K562 (cell line): ENCODE measurements around the gene PTPRR. TPM values are rescaled to one million over a fixed set of nuclear protein-coding genes. Genes with fewer than 3 reads are reported as not detected.

Experiments
- ATAC-seq: fragments of 200-7000 bp; cut with Tn5 transposase; 3 replicates; pipeline ENCODE4 v1.9.1; 2020; ENCODE audit warnings: moderate library complexity
- BruUV-seq: library from RNA; stranded (reverse); fragments of 400-500 nt; replicated peaks from 2 replicates; lab custom pipeline; 2021; lab: Mats Ljungman, UMichigan
- CTCF ChIA-PET: fragments of 300-600 bp; formaldehyde crosslinking; extraction: SDS; loops from one replicate; lab custom pipeline; 2021; ENCODE audit warnings: low intra/inter-chr PET ratio; lab: Yijun Ruan, JAX
- POLR2A ChIA-PET: fragments of 300-600, 350-650 bp; sonication (Branson Sonifier 250); formaldehyde crosslinking; extraction: SDS; loops from one replicate; lab custom pipeline; 2021; ENCODE audit warnings: antibody characterized with exemption, inconsistent platforms; lab: Yijun Ruan, JAX
- DNase-seq, 4 experiments: peaks; one replicate each; pipeline versions ENCODE4 v3.0.0 to v3.0.0-alpha.2; 2011 to 2018; ENCODE audit warnings: low spot score in 3 of 4, mixed read lengths in 3 of 4; ENCODE audit errors: extremely low read depth in 1 of 4
- FAIRE-seq: peaks from 2 replicates; lab custom pipeline; 2011; peaks lifted over from hg19 to GRCh38; lab: Jason Lieb, UNC
- H2AFZ ChIP-seq: 2 replicates; pipeline ENCODE4 v1.6.0; 2011; ENCODE audit warnings: low read depth, low read length, control low read depth, inconsistent platforms
- H3K27ac ChIP-seq: fragments of 200-600 bp; 3 replicates; pipeline ENCODE4 v1.8.0; 2011; ENCODE audit warnings: low read depth, mild to moderate bottlenecking, control low read depth, inconsistent platforms, low read length, moderate library complexity, mixed read lengths; ENCODE audit errors: extremely low read depth
- H3K27me3 ChIP-seq, 2 experiments: fragments of 300-600 bp in 1 of 2; 2 replicates in 1 of 2; 3 replicates in 1 of 2; pipeline versions ENCODE4 v1.6.0 to v1.8.0; 2011; ENCODE audit warnings: inconsistent platforms in 2 of 2, low read length in 2 of 2, mild to moderate bottlenecking in 1 of 2, mixed read lengths in 1 of 2, moderate library complexity in 1 of 2; ENCODE audit not compliant: control insufficient read depth in 2 of 2, insufficient read depth in 2 of 2
- H3K36me3 ChIP-seq: fragments of 300-600 bp; 3 replicates; pipeline ENCODE4 v1.8.0; 2011; ENCODE audit warnings: mild to moderate bottlenecking, low read length, inconsistent platforms; ENCODE audit not compliant: control insufficient read depth, insufficient read depth
- H3K4me1 ChIP-seq, 2 experiments: fragments of 200-600 bp in 1 of 2; replicated peaks in 1 of 2; 2 replicates in 1 of 2; 3 replicates in 1 of 2; pipeline versions ENCODE4 v1.5.1 to v1.8.0; 2011; ENCODE audit warnings: inconsistent platforms in 2 of 2, low read length in 2 of 2, mild to moderate bottlenecking in 1 of 2, mixed read lengths in 1 of 2, moderate library complexity in 1 of 2; ENCODE audit not compliant: control insufficient read depth in 2 of 2, insufficient read depth in 2 of 2
- H3K4me2 ChIP-seq: 2 replicates; pipeline ENCODE4 v1.6.1; 2011; ENCODE audit warnings: low read length, control low read depth, inconsistent platforms, mixed read lengths; ENCODE audit not compliant: insufficient read depth
- H3K4me3 ChIP-seq: fragments of 200-600 bp; sonication (generic), shearing (Covaris generic); 2 replicates; pipeline ENCODE4 v1.5.1; 2016; ENCODE audit warnings: control low read depth, inconsistent platforms
- H3K79me2 ChIP-seq: fragments of 200-600 bp; 3 replicates; pipeline ENCODE4 v1.8.0; 2011; ENCODE audit warnings: low read length, inconsistent platforms; ENCODE audit not compliant: control insufficient read depth, insufficient read depth
- H3K9ac ChIP-seq, 2 experiments: 2 replicates each; pipeline versions ENCODE4 v1.6.0 to v1.6.1; 2011; ENCODE audit warnings: low read depth in 2 of 2, low read length in 2 of 2, control low read depth in 1 of 2, inconsistent platforms in 1 of 2, mild to moderate bottlenecking in 1 of 2, mixed read lengths in 1 of 2; ENCODE audit not compliant: insufficient read depth in 1 of 2
- H3K9me1 ChIP-seq: one replicate; pipeline ENCODE4 v1.6.0; 2011; ENCODE audit warnings: inconsistent platforms, mild to moderate bottlenecking, low read length, moderate library complexity; ENCODE audit not compliant: control insufficient read depth, insufficient read depth
- H3K9me3 ChIP-seq: replicated peaks from 2 replicates; pipeline ENCODE4 v1.5.1; 2011; ENCODE audit warnings: low read depth, low read length, inconsistent platforms; ENCODE audit not compliant: control insufficient read depth, insufficient read depth
- H4K20me1 ChIP-seq: replicated peaks from 2 replicates; pipeline ENCODE4 v1.6.1; 2011; ENCODE audit warnings: low read length, inconsistent platforms, mixed read lengths; ENCODE audit not compliant: control insufficient read depth, insufficient read depth
- ATF4 ChIP-seq: fragments of 450-650 bp; formaldehyde crosslinking; IDR thresholded peaks from 2 replicates; pipeline ENCODE4 v1.4.0; 2022; ENCODE audit warnings: mild to moderate bottlenecking, moderate library complexity
- CHD2 ChIP-seq: IDR thresholded peaks from 2 replicates; pipeline ENCODE4 v1.6.1; 2011; ENCODE audit warnings: low read depth, low read length
- GABPA ChIP-seq: fragments of 200-800 bp; sonication (Bioruptor generic); conservative IDR thresholded peaks from 2 replicates; pipeline ENCODE4 v1.6.1; 2016; ENCODE audit warnings: low read depth, missing genetic modification characterization, missing compliant biosample characterization
- HMGN3 ChIP-seq: IDR thresholded peaks from 2 replicates; pipeline ENCODE4 v1.6.1; 2011; ENCODE audit warnings: borderline replicate concordance, low read depth, mild to moderate bottlenecking, mixed read lengths, low read length; ENCODE audit not compliant: insufficient read length; ENCODE audit errors: extremely low read depth
- KLF6 ChIP-seq: fragments of 250-450 bp; sonication (Bioruptor Pico); IDR thresholded peaks from 2 replicates; pipeline ENCODE4 v1.4.0; 2020; ENCODE audit warnings: mild to moderate bottlenecking, moderate library complexity, borderline replicate concordance
- NFATC3 ChIP-seq: fragments of 450-650 bp; IDR thresholded peaks from 2 replicates; pipeline ENCODE4 v1.6.1; 2017; ENCODE audit warnings: mild to moderate bottlenecking
- NFRKB ChIP-seq: fragments of 450-650 bp; IDR thresholded peaks from 2 replicates; pipeline ENCODE4 v1.6.1; 2016; ENCODE audit warnings: low read depth
- RBBP5 ChIP-seq: fragments of 200-600 bp; sonication (generic); IDR thresholded peaks from 2 replicates; pipeline ENCODE4 v1.6.1; 2012; ENCODE audit warnings: borderline replicate concordance, mild to moderate bottlenecking, low read length, control low read depth, inconsistent platforms; ENCODE audit not compliant: insufficient read depth, poor library complexity, severe bottlenecking
- SETDB1 ChIP-seq: IDR thresholded peaks from one replicate; pipeline ENCODE4 v1.6.1; 2012; ENCODE audit warnings: low read length, control low read depth, inconsistent platforms
- SP2 ChIP-seq: IDR thresholded peaks from 2 replicates; pipeline ENCODE4 v1.6.1; 2011; ENCODE audit warnings: mild to moderate bottlenecking, low read depth, low read length, moderate library complexity; ENCODE audit not compliant: poor library complexity, severe bottlenecking; ENCODE audit errors: extremely low read depth
- ZBTB17 ChIP-seq: fragments of 450-650 bp; formaldehyde crosslinking; IDR thresholded peaks from 2 replicates; pipeline ENCODE4 v1.4.0; 2020; ENCODE audit warnings: mild to moderate bottlenecking
- WGBS: fragments of 100-300 bp; shearing (Covaris generic); methylation state at CpG from one replicate; pipeline ENCODE4 v1.1.6; 2016; ENCODE audit warnings: low coverage, mixed read lengths; ENCODE audit not compliant: insufficient coverage; ENCODE audit errors: missing lambda C conversion rate; 5-methylcytosine and 5-hydroxymethylcytosine counted together
- in situ Hi-C: fragments of 300-500 bp; cut with MboI; formaldehyde crosslinking; loops from 4 replicates; pipeline ENCODE4 v1.15.0; 2018; ENCODE audit warnings: inconsistent platforms, mixed read lengths
- intact Hi-C: fragments of 100-400 bp; cut with micrococcal nuclease; formaldehyde crosslinking; loops from 2 replicates; pipeline ENCODE4 v1.14.2; 2022
- polyA plus RNA-seq, 8 experiments: library from polyadenylated mRNA; depleted of rRNA in 4 of 8; stranded (reverse) in 5 of 8; unstranded in 3 of 8; fragments of >200 nt; fragmentation: Nextera tagmentation in 2 of 8; fragmentation: Illumina TruSeq in 1 of 8; extraction: Ambion mirVana in 2 of 8; extraction: Trizol in 1 of 8; gene quantifications; 2 replicates each; pipeline versions ENCODE4 v1.2.1 to v1.2.3, GENCODE V29; 2011 to 2014; ENCODE audit warnings: inconsistent platforms in 1 of 8, missing spikeins in 1 of 8
- total RNA-seq, 7 experiments: library from RNA; depleted of rRNA in 6 of 7; stranded (reverse); fragments of >200 nt in 6 of 7; fragmentation: Illumina TruSeq in 2 of 7; extraction: Trizol in 2 of 7; gene quantifications; 2 replicates each; pipeline versions ENCODE4 v1.2.1 to v1.2.3, GENCODE V29; 2011 to 2021; ENCODE audit warnings: low replicate concordance in 1 of 7

PTPRR gene
- total and polyA plus RNA-seq, 9 of the 15 experiments (the other 6 are each of a cell fraction or from before 2014, with no cell fraction given) = 6.6 to 41.7 (median 12.3) TPM

- TF ChIP-seq SETDB1 = no peak
- TF ChIP-seq SP2 = no peak
- no peak for TF ChIP-seq NFRKB
- TF ChIP-seq NFATC3 = no peak
- no peak for TF ChIP-seq ZBTB17
- TF ChIP-seq CHD2 = no peak
- TF ChIP-seq, all 486 proteins: peak for 0
Observed at GRCh38 chr12:70845268-70845667, 75.3 kb downstream of the PTPRR start (continued).

- DNase-seq (no peak), ATAC-seq (no peak), FAIRE-seq (no peak)
- Histone ChIP-seq H3K79me2 (no peaks in the 10 kb centered on the region), H3K9me3 (no peaks in the 10 kb centered on the region), H3K9me1 (no peaks in the 10 kb centered on the region), H4K20me1 (no peaks in the 10 kb centered on the region), H3K27ac (no peak overlapping the region), H2AFZ (no peak overlapping the region), H3K36me3 (no peaks in the 10 kb centered on the region), H3K4me2 (no peak overlapping the region)
- BruUV-seq = no TSS peak
- ChIA-PET POLR2A (no interaction called here), CTCF (no interaction called here)
- intact Hi-C loops = loop anchor here (10.0 kb wide), 1 partner anchor 969 kb away; no protein-coding TSS in a partner anchor
- in situ Hi-C loops = no loop called here
- no peak for TF ChIP-seq GABPA (tag)
- TF ChIP-seq ATF4 (CRISPR knock-in tag) = no peak
- no peak for TF ChIP-seq RBBP5
- no peak for TF ChIP-seq HMGN3
- no peak for TF ChIP-seq KLF6 (CRISPR knock-in tag)
- TF ChIP-seq, all 486 proteins: peak for 0
- WGBS = 31% methylated on average over 3 of the region's 3 CpGs
- Histone ChIP-seq H3K4me1 (no peaks in the 10 kb centered on the region), H3K9ac (no peak overlapping the region), H3K27me3 (no peaks in the 10 kb centered on the region), H3K4me3 (no peak overlapping the region)
Observed at GRCh38 chr12:70843363-70843762, 77.2 kb downstream of the PTPRR start.
